Astrocyte (in vitro differentiated cells and primary cell): ENCODE results near the gene CARS1. TPM values are rescaled to one million over a fixed set of nuclear protein-coding genes. Genes with fewer than 3 reads are reported as not detected.

Source experiments
- DNase-seq: peaks from one replicate; pipeline ENCODE4 v3.0.0-alpha.2; 2010; ENCODE audit warnings: low read depth
- FAIRE-seq: peaks from 2 replicates; lab custom pipeline; 2011; peaks lifted over from hg19 to GRCh38; lab: Jason Lieb, UNC
- H2AFZ ChIP-seq: 2 replicates; pipeline ENCODE4 v1.6.0; 2012; ENCODE audit warnings: low read depth, low read length, inconsistent platforms
- H3K27ac ChIP-seq: 2 replicates; pipeline ENCODE4 v1.5.1; 2011; ENCODE audit warnings: low read depth, low read length, inconsistent platforms
- H3K27me3 ChIP-seq: 2 replicates; pipeline ENCODE4 v1.6.0; 2011; ENCODE audit warnings: low read length, inconsistent platforms; ENCODE audit not compliant: insufficient read depth
- H3K36me3 ChIP-seq: 2 replicates; pipeline ENCODE4 v1.5.1; 2011; ENCODE audit warnings: low read length, inconsistent platforms; ENCODE audit not compliant: insufficient read depth
- H3K4me1 ChIP-seq: 2 replicates; pipeline ENCODE4 v1.5.1; 2011; ENCODE audit warnings: low read length, inconsistent platforms; ENCODE audit not compliant: insufficient read depth
- H3K4me2 ChIP-seq: 2 replicates; pipeline ENCODE4 v1.6.0; 2012; ENCODE audit warnings: low read length, inconsistent platforms
- H3K4me3 ChIP-seq: 2 replicates; pipeline ENCODE4 v1.5.1; 2011; ENCODE audit warnings: low read depth, mild to moderate bottlenecking, low read length, inconsistent platforms; ENCODE audit not compliant: insufficient read depth
- H3K79me2 ChIP-seq: 2 replicates; pipeline ENCODE4 v1.6.0; 2012; ENCODE audit warnings: mild to moderate bottlenecking, low read length, inconsistent platforms; ENCODE audit not compliant: insufficient read depth
- H3K9ac ChIP-seq: 2 replicates; pipeline ENCODE4 v1.6.0; 2012; ENCODE audit warnings: mild to moderate bottlenecking, low read length, inconsistent platforms
- H3K9me3 ChIP-seq: 2 replicates; pipeline ENCODE4 v1.5.1; 2012; ENCODE audit warnings: low read depth, mild to moderate bottlenecking, low read length, inconsistent platforms; ENCODE audit not compliant: insufficient read depth
- H4K20me1 ChIP-seq: 2 replicates; pipeline ENCODE4 v1.6.0; 2012; ENCODE audit warnings: low read length, inconsistent platforms; ENCODE audit not compliant: insufficient read depth
- H3K27ac Mint-ChIP-seq: one replicate; pipeline ENCODE4 v1.8.0; 2021; ENCODE audit warnings: mild to moderate bottlenecking, mixed read lengths; ENCODE audit not compliant: unreplicated experiment
- H3K27me3 Mint-ChIP-seq: one replicate; pipeline ENCODE4 v1.8.0; 2021; ENCODE audit warnings: low read depth, mixed read lengths; ENCODE audit not compliant: unreplicated experiment
- H3K36me3 Mint-ChIP-seq: one replicate; pipeline ENCODE4 v1.8.0; 2021; ENCODE audit warnings: low read depth, mixed read lengths; ENCODE audit not compliant: unreplicated experiment
- H3K4me1 Mint-ChIP-seq: one replicate; pipeline ENCODE4 v1.8.0; 2021; ENCODE audit warnings: low read depth, mixed read lengths; ENCODE audit not compliant: unreplicated experiment
- H3K4me3 Mint-ChIP-seq: one replicate; pipeline ENCODE4 v1.8.0; 2021; ENCODE audit warnings: mild to moderate bottlenecking, moderate library complexity, mixed read lengths; ENCODE audit not compliant: unreplicated experiment
- H3K9me3 Mint-ChIP-seq: one replicate; pipeline ENCODE4 v1.8.0; 2021; ENCODE audit warnings: mild to moderate bottlenecking, mixed read lengths; ENCODE audit not compliant: unreplicated experiment
- CTCF ChIP-seq: IDR thresholded peaks from 2 replicates; pipeline ENCODE4 v1.5.1; 2011; ENCODE audit warnings: low read depth, mild to moderate bottlenecking, inconsistent platforms, low read length, moderate library complexity; ENCODE audit not compliant: insufficient read depth
- EZH2 ChIP-seq: IDR thresholded peaks from 2 replicates; pipeline ENCODE4 v1.6.1; 2012; ENCODE audit warnings: mild to moderate bottlenecking, low read length, inconsistent platforms; ENCODE audit not compliant: insufficient read depth
- total RNA-seq: library from RNA; stranded (reverse); gene quantifications from 2 replicates; pipeline ENCODE4 v1.2.1, GENCODE V29; 2021

Gene CARS1
- total RNA-seq, 1 donor from 2014 or later, result 123 TPM

- Mint-ChIP-seq H3K27ac (no peak overlapping the region), H3K4me3 (no peak overlapping the region), H3K27me3 (no peaks in the 10 kb centered on the region), H3K36me3 (peaks cover 10% of the 10 kb centered on the region), H3K9me3 (no peaks in the 10 kb centered on the region), H3K4me1 (peaks cover 6% of the 10 kb centered on the region)
- no peak overlapping the region for H3K27ac ChIP-seq
- DNase-seq (no peak), FAIRE-seq (no peak)
- H3K9me3 ChIP-seq, result no peaks in the 10 kb centered on the region
- no peak overlapping the region for H2AFZ ChIP-seq
- peaks cover 35% of the 10 kb centered on the region for H3K36me3 ChIP-seq
- H4K20me1 ChIP-seq, result peaks cover 82% of the 10 kb centered on the region
- H3K27me3 ChIP-seq, result no peaks in the 10 kb centered on the region
- TF ChIP-seq EZH2 (no peak), CTCF (no peak)
- no peaks in the 10 kb centered on the region for H3K4me1 ChIP-seq
- no peak overlapping the region for H3K9ac ChIP-seq
- H3K79me2 ChIP-seq, result peaks cover 95% of the 10 kb centered on the region
- no peak overlapping the region for H3K4me3 ChIP-seq
- no peak overlapping the region for H3K4me2 ChIP-seq
These were observed 76.9 kb downstream of the CARS1 start for GRCh38 chr11:2980168-2980840.

- Mint-ChIP-seq H3K4me1 (peaks cover 8% of the 10 kb centered on the region), H3K36me3 (peaks cover 19% of the 10 kb centered on the region), H3K27ac (no peak overlapping the region), H3K4me3 (no peak overlapping the region), H3K9me3 (no peaks in the 10 kb centered on the region), H3K27me3 (no peaks in the 10 kb centered on the region)
- H3K4me3 ChIP-seq, result no peak overlapping the region
- no peak overlapping the region for H2AFZ ChIP-seq
- H3K79me2 ChIP-seq, result peaks cover 91% of the 10 kb centered on the region
- no peak overlapping the region for H3K27ac ChIP-seq
- no peaks in the 10 kb centered on the region for H3K9me3 ChIP-seq
- no peak for FAIRE-seq
- no peaks in the 10 kb centered on the region for H3K4me1 ChIP-seq
- no peak overlapping the region for H3K4me2 ChIP-seq
- peaks cover 81% of the 10 kb centered on the region for H4K20me1 ChIP-seq
- no peak for DNase-seq
- peaks cover 62% of the 10 kb centered on the region for H3K36me3 ChIP-seq
- TF ChIP-seq EZH2 (no peak), CTCF (no peak)
- no peak overlapping the region for H3K9ac ChIP-seq
- no peaks in the 10 kb centered on the region for H3K27me3 ChIP-seq
These were observed 80.1 kb downstream of the CARS1 start for GRCh38 chr11:2977113-2977512.

- Mint-ChIP-seq H3K27me3 (no peaks in the 10 kb centered on the region), H3K27ac (no peak overlapping the region), H3K4me1 (peaks cover 5% of the 10 kb centered on the region), H3K36me3 (peaks cover 20% of the 10 kb centered on the region), H3K9me3 (no peaks in the 10 kb centered on the region), H3K4me3 (no peak overlapping the region)
- DNase-seq, result no peak
- Histone ChIP-seq H3K27ac (no peak overlapping the region), H3K27me3 (no peaks in the 10 kb centered on the region), H3K9ac (no peak overlapping the region), H3K4me1 (no peaks in the 10 kb centered on the region), H3K4me2 (no peak overlapping the region), H3K79me2 (peaks cover 85% of the 10 kb centered on the region), H3K9me3 (no peaks in the 10 kb centered on the region), H3K36me3 (peaks cover 67% of the 10 kb centered on the region), H3K4me3 (no peak overlapping the region), H4K20me1 (peaks cover 75% of the 10 kb centered on the region), H2AFZ (no peak overlapping the region)
- no peak for FAIRE-seq
- TF ChIP-seq EZH2, result no peak
- no peak for TF ChIP-seq CTCF
These were observed 80.7 kb downstream of the CARS1 start for GRCh38 chr11:2976294-2977063.
